Liver (tissue), 9 donors: ENCODE data around the gene KCNN3. TPM values are rescaled to one million over a fixed set of nuclear protein-coding genes. Genes with fewer than 3 reads are reported as not detected.

Experiments used
- DNase-seq: peaks from one replicate; pipeline ENCODE4 v3.0.0-alpha.2; 2017; ENCODE audit warnings: low spot score
- H3K27ac ChIP-seq, 2 donors: one replicate each; pipeline ENCODE4 v1.7.0; 2013; ENCODE audit warnings: inconsistent platforms in 2 of 2, low read length in 2 of 2, control low read depth in 1 of 2, low read depth in 1 of 2, mild to moderate bottlenecking in 1 of 2
- H3K27me3 ChIP-seq, 4 donors: one replicate each; pipeline versions ENCODE4 v1.6.1 to v1.7.0; 2013; ENCODE audit warnings: low read length in 3 of 4, inconsistent platforms in 1 of 4, mild to moderate bottlenecking in 1 of 4, moderate library complexity in 1 of 4; ENCODE audit not compliant: control insufficient read depth in 4 of 4, insufficient read depth in 4 of 4
- H3K36me3 ChIP-seq, 4 donors: one replicate each; pipeline versions ENCODE4 v1.6.1 to v1.7.0; 2013; ENCODE audit warnings: low read length in 3 of 4, mild to moderate bottlenecking in 3 of 4, low read depth in 1 of 4, moderate library complexity in 1 of 4; ENCODE audit not compliant: control insufficient read depth in 4 of 4, insufficient read depth in 3 of 4
- H3K4me1 ChIP-seq, 4 donors: one replicate each; pipeline versions ENCODE4 v1.6.1 to v1.7.0; 2013; ENCODE audit warnings: low read length in 3 of 4, mild to moderate bottlenecking in 3 of 4, moderate library complexity in 1 of 4; ENCODE audit not compliant: control insufficient read depth in 4 of 4, insufficient read depth in 4 of 4
- H3K4me3 ChIP-seq, 3 donors: one replicate each; pipeline versions ENCODE4 v1.6.1 to v1.7.0; 2013; ENCODE audit warnings: low read length in 3 of 3, control low read depth in 1 of 3, low read depth in 1 of 3, mild to moderate bottlenecking in 1 of 3
- H3K9ac ChIP-seq, 2 donors: one replicate each; pipeline ENCODE4 v1.7.0; 2013; ENCODE audit warnings: low read length in 2 of 2, mild to moderate bottlenecking in 2 of 2, moderate library complexity in 2 of 2, control low read depth in 1 of 2, low read depth in 1 of 2
- H3K9me3 ChIP-seq, 4 donors: one replicate each; pipeline versions ENCODE4 v1.6.1 to v1.7.0; 2013; ENCODE audit warnings: low read length in 3 of 4; ENCODE audit not compliant: control insufficient read depth in 4 of 4
- ATF3 ChIP-seq: IDR thresholded peaks from 2 replicates; pipeline ENCODE4 v1.6.1; 2016; ENCODE audit warnings: antibody characterized with exemption
- CTCF ChIP-seq: fragments of 150-350 bp; IDR thresholded peaks from 2 replicates; pipeline ENCODE4 v1.5.1; 2017; ENCODE audit warnings: improper control_type of control experiment, low read depth, low read length; ENCODE audit not compliant: missing input control
- EGR1 ChIP-seq, 2 donors: IDR thresholded peaks; 2 replicates each; pipeline ENCODE4 v1.6.1; 2016 to 2018; ENCODE audit warnings: antibody characterized with exemption in 2 of 2, low read depth in 2 of 2
- FOXA1 ChIP-seq: IDR thresholded peaks from 2 replicates; pipeline ENCODE4 v1.6.1; 2016; ENCODE audit warnings: antibody characterized with exemption
- GABPA ChIP-seq, 2 donors: IDR thresholded peaks in 1 of 2; conservative IDR thresholded peaks in 1 of 2; 2 replicates each; pipeline ENCODE4 v1.6.1; 2016; ENCODE audit warnings: antibody characterized with exemption in 2 of 2, mild to moderate bottlenecking in 1 of 2, moderate library complexity in 1 of 2
- HNF4A ChIP-seq, 2 donors: conservative IDR thresholded peaks; 2 replicates each; pipeline ENCODE4 v1.6.1; 2016; ENCODE audit warnings: antibody characterized with exemption in 2 of 2, mild to moderate bottlenecking in 2 of 2
- HNF4G ChIP-seq: IDR thresholded peaks from 2 replicates; pipeline ENCODE4 v1.6.1; 2016; ENCODE audit warnings: antibody characterized with exemption
- JUND ChIP-seq, 2 donors: IDR thresholded peaks; 2 replicates each; pipeline ENCODE4 v1.6.1; 2016; ENCODE audit warnings: antibody characterized with exemption in 2 of 2
- RAD21 ChIP-seq, 2 donors: IDR thresholded peaks; 2 replicates each; pipeline ENCODE4 v1.6.1; 2016; ENCODE audit warnings: antibody characterized with exemption in 2 of 2, mild to moderate bottlenecking in 2 of 2
- RXRA ChIP-seq, 2 donors: IDR thresholded peaks; 2 replicates each; pipeline ENCODE4 v1.6.1; 2017 to 2018; ENCODE audit warnings: antibody characterized with exemption in 2 of 2, mild to moderate bottlenecking in 1 of 2
- SP1 ChIP-seq: IDR thresholded peaks from 2 replicates; pipeline ENCODE4 v1.6.1; 2018; ENCODE audit warnings: antibody characterized with exemption, mild to moderate bottlenecking
- TAF1 ChIP-seq: conservative IDR thresholded peaks from 2 replicates; pipeline ENCODE4 v1.6.1; 2016; ENCODE audit warnings: antibody characterized with exemption, mild to moderate bottlenecking
- YY1 ChIP-seq: IDR thresholded peaks from 2 replicates; pipeline ENCODE4 v1.6.1; 2016; ENCODE audit warnings: antibody characterized with exemption, mild to moderate bottlenecking
- WGBS: extraction: QIAGEN DNeasy Blood & Tissue Kit; methylation state at CpG from one replicate; pipeline ENCODE4 v1.1.7; 2013; 5-methylcytosine and 5-hydroxymethylcytosine counted together
- polyA plus RNA-seq, 2 donors: library from polyadenylated mRNA; stranded (reverse) in 1 of 2; unstranded in 1 of 2; fragments of 200-250 nt in 1 of 2; fragments of >200 nt in 1 of 2; fragmentation: Nextera tagmentation in 1 of 2; extraction: Ambion mirVana in 1 of 2; gene quantifications; one replicate each; pipeline versions ENCODE4 v1.2.1 to v1.2.3, GENCODE V29; 2013 to 2015
- total RNA-seq, 2 donors: library from RNA; depleted of rRNA; stranded (reverse); fragments of >200 nt; gene quantifications; one replicate each; pipeline ENCODE4 v1.2.3, GENCODE V29; 2014
- TF ChIP-seq, protein P1 (sequence below): IDR thresholded peaks from 2 replicates; pipeline ENCODE4 v1.6.1; 2016; ENCODE audit warnings: antibody characterized with exemption
- donor health status: healthy.
- donor health status: healthy.
- donor health status: healthy.
- donor health status: healthy.
- donor health status: healthy.

KCNN3 gene
- total and polyA plus RNA-seq, 4 donors, result 0.09 to 0.68 (median 0.15) TPM

GRCh38 chr1:154726443-154726842 is 143.6 kb downstream of the KCNN3 start:
- H3K27me3 ChIP-seq, result no peaks in the 10 kb centered on the region
- H3K27ac ChIP-seq, result no peak overlapping the region
- no peaks in the 10 kb centered on the region for H3K4me1 ChIP-seq
- H3K36me3 ChIP-seq, result no peaks in the 10 kb centered on the region
- TF ChIP-seq HNF4G (no peak), ATF3 (no peak), EGR1 (IDR thresholded peaks at IDR 0.05; ENCODE audit: low read depth in 2 of 2) (no peak), SP1 (no peak), TAF1 (no peak), GABPA (IDR thresholded peaks at IDR 0.05 in 1 of 2, conservative IDR thresholded peaks at IDR 0.05 in 1 of 2) (no peak), JUND (IDR thresholded peaks at IDR 0.05) (no peak), HNF4A (conservative IDR thresholded peaks at IDR 0.05) (no peak), RXRA (IDR thresholded peaks at IDR 0.05) (no peak), CTCF (no peak)
- TF ChIP-seq, protein P1, sequence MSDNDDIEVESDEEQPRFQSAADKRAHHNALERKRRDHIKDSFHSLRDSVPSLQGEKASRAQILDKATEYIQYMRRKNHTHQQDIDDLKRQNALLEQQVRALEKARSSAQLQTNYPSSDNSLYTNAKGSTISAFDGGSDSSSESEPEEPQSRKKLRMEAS, result no peak
- 72% methylated on average over 10 of the region's 10 CpGs for WGBS
- H3K9me3 ChIP-seq, result no peaks in the 10 kb centered on the region
- H3K9ac ChIP-seq, result no peak overlapping the region
- no peak for DNase-seq
- no peak overlapping the region for H3K4me3 ChIP-seq

DNA sequence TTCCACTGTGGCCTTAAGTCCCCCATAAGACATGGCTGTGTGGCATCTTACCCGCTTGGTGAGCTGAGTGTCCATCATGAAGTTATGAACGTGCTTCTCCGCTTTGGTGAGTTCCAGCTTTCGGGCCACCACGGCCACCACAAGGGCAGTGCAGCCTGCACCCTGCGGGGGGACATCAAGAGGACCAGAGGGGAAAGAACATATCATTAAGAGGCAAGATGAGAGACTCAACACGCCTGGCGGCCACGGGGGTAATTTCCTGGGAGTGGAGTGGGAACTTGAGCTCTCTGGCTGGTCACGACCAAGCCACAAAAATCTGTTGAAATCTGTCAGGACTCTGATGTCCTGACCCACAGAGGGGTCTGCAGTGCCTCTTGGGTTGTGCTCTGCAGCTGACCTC is 144.2 kb downstream of the KCNN3 start:
- H3K4me3 ChIP-seq, result no peak overlapping the region
- H3K36me3 ChIP-seq, result no peaks in the 10 kb centered on the region
- TF ChIP-seq FOXA1 (no peak), RAD21 (IDR thresholded peaks at IDR 0.05) (no peak), YY1 (no peak), CTCF (no peak)
- TF ChIP-seq, protein P1, result no peak
- H3K27ac ChIP-seq, result no peak overlapping the region
- no peaks in the 10 kb centered on the region for H3K27me3 ChIP-seq
- no peak overlapping the region for H3K9ac ChIP-seq
- no peaks in the 10 kb centered on the region for H3K4me1 ChIP-seq
- no peaks in the 10 kb centered on the region for H3K9me3 ChIP-seq
- 93% methylated on average over 10 of the region's 10 CpGs for WGBS
- DNase-seq, result no peak
